Erythroblast (primary cell): Measurements from ENCODE around the gene MEGF11.

Source experiments
- GATA1 ChIP-seq: IDR thresholded peaks from 2 replicates; pipeline ENCODE4 v1.6.1; 2011; ENCODE audit warnings: low read depth, mild to moderate bottlenecking, control low read depth, low read length, moderate library complexity
- POLR2A ChIP-seq: IDR thresholded peaks from 2 replicates; pipeline ENCODE4 v1.6.1; 2011; ENCODE audit warnings: mild to moderate bottlenecking, low read length

- TF ChIP-seq POLR2A (no peak), GATA1 (no peak)
Measured at GRCh38 chr15:66186049-66186825, 67.3 kb downstream of the MEGF11 start.
